ENCODE measurements around the gene TFCP2L1.

The TFCP2L1 gene

GRCh38 chr2:121189661-121190381, 95.2 kb downstream of the TFCP2L1 start:
- H3K9ac ChIP-seq (ENCODE audit: low read depth, low read length), result no peak overlapping the region
- no peaks in the 10 kb centered on the region for H3K36me3 ChIP-seq (ENCODE audit: insufficient read depth, low read length)
- no peaks in the 10 kb centered on the region for H3K4me1 ChIP-seq (ENCODE audit: insufficient read depth, low read length)
- H3K9me3 ChIP-seq (ENCODE audit: control insufficient read depth, insufficient read depth, low read length), result no peaks in the 10 kb centered on the region

DNA sequence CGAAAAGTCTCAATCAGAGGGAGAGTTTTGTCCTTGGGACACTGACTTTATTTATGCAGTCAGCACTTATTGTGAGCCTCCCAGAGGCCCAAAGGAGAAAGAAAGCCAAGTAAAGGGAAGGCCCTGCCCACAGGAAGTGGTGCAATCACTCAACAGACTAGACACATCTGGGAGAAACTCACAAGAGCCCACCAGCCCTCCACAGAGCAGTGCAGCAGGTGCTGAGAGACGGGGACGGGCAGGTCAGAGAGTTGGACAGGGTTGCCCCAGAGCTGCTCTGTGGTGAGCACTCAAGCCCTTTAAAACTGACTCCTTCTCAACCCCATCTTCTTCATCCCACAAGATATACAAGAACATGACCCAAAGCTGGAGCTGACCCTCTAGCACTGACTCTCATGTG, 96.0 kb downstream of the TFCP2L1 start:
- H3K9ac ChIP-seq (ENCODE audit: low read depth, low read length), result no peak overlapping the region
- H3K9me3 ChIP-seq (ENCODE audit: control insufficient read depth, insufficient read depth, low read length), result no peaks in the 10 kb centered on the region
- no peaks in the 10 kb centered on the region for H3K4me1 ChIP-seq (ENCODE audit: insufficient read depth, low read length)
- no peaks in the 10 kb centered on the region for H3K36me3 ChIP-seq (ENCODE audit: insufficient read depth, low read length)

DNA sequence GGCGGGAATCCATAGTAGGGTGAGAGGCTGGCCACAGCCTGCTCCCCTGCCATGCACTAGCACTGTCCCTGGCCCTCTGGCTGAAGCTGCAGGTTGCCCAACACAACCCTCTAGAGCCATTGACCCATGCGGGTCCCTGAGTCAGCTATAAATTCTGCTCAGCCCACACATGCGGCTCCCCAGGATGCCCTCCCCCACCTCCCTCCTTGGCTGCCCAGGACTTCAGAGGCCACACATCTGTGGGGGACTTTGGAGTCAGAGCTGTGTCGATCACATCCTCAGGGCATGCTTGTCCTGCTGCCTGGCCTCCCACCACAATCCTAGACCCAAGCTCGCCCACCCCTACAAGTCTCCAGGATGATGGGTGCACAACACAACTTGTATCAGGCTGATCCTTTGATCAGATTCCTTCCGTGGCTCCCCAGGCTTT, 97.0 kb downstream of the TFCP2L1 start:
- no peak overlapping the region for H3K9ac ChIP-seq (ENCODE audit: low read depth, low read length)
- H3K36me3 ChIP-seq (ENCODE audit: insufficient read depth, low read length), result no peaks in the 10 kb centered on the region
- H3K4me1 ChIP-seq (ENCODE audit: insufficient read depth, low read length), result no peaks in the 10 kb centered on the region
- H3K9me3 ChIP-seq (ENCODE audit: control insufficient read depth, insufficient read depth, low read length), result no peaks in the 10 kb centered on the region

DNA sequence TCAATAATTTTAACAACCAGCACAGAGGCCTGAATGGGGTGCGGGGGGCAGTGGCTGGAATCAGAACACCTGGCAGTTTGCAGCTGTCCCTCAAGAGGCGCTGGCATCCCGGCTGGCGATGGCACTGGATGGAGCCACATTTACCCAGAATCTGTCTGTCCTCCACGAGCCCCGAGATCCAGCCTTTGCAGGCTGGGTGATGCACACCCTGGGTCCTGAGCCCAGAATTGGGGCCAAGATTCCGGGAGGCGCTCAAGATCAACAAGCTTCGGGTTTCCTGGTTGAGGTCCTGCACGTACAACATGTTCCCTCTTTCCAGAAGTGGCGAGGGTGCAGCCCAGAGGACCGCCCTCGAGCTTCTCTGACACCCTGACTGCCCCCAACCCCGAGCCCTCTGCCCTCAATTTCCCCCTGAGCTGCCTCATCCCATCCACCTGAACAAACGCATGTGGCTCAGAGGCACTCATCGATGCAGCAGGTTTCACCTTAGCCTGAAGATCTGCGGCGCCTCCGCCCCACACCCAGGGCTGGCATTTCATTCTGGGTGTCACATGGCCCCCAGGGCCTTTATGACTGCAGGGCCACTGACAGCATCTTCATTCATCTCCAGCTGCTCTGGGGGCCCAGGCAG, 97.5 kb downstream of the TFCP2L1 start:
- no peak overlapping the region for H3K9ac ChIP-seq (ENCODE audit: low read depth, low read length)
- no peaks in the 10 kb centered on the region for H3K4me1 ChIP-seq (ENCODE audit: insufficient read depth, low read length)
- H3K9me3 ChIP-seq (ENCODE audit: control insufficient read depth, insufficient read depth, low read length), result no peaks in the 10 kb centered on the region
- H3K36me3 ChIP-seq (ENCODE audit: insufficient read depth, low read length), result no peaks in the 10 kb centered on the region

- Histone ChIP-seq H3K36me3 (ENCODE audit: insufficient read depth, low read length) (no peaks in the 10 kb centered on the region), H3K4me1 (ENCODE audit: insufficient read depth, low read length) (no peaks in the 10 kb centered on the region), H3K9ac (ENCODE audit: low read depth, low read length) (no peak overlapping the region), H3K9me3 (ENCODE audit: control insufficient read depth, insufficient read depth, low read length) (no peaks in the 10 kb centered on the region)
Measured at GRCh38 chr2:121186261-121186660, 98.7 kb downstream of the TFCP2L1 start.

- Histone ChIP-seq H3K36me3 (ENCODE audit: insufficient read depth, low read length) (no peaks in the 10 kb centered on the region), H3K9me3 (ENCODE audit: control insufficient read depth, insufficient read depth, low read length) (no peaks in the 10 kb centered on the region), H3K4me1 (ENCODE audit: insufficient read depth, low read length) (no peaks in the 10 kb centered on the region), H3K9ac (ENCODE audit: low read depth, low read length) (no peak overlapping the region)
Measured at GRCh38 chr2:121185571-121186074, 99.4 kb downstream of the TFCP2L1 start.

GRCh38 chr2:121185111-121185510, 99.9 kb downstream of the TFCP2L1 start:
- Histone ChIP-seq H3K9ac (ENCODE audit: low read depth, low read length) (no peak overlapping the region), H3K36me3 (ENCODE audit: insufficient read depth, low read length) (no peaks in the 10 kb centered on the region), H3K4me1 (ENCODE audit: insufficient read depth, low read length) (no peaks in the 10 kb centered on the region), H3K9me3 (ENCODE audit: control insufficient read depth, insufficient read depth, low read length) (no peaks in the 10 kb centered on the region)

GRCh38 chr2:121184248-121184862, 100.6 kb downstream of the TFCP2L1 start:
- Histone ChIP-seq H3K36me3 (ENCODE audit: insufficient read depth, low read length) (no peaks in the 10 kb centered on the region), H3K9ac (ENCODE audit: low read depth, low read length) (no peak overlapping the region), H3K4me1 (ENCODE audit: insufficient read depth, low read length) (no peaks in the 10 kb centered on the region), H3K9me3 (ENCODE audit: control insufficient read depth, insufficient read depth, low read length) (no peaks in the 10 kb centered on the region)

DNA sequence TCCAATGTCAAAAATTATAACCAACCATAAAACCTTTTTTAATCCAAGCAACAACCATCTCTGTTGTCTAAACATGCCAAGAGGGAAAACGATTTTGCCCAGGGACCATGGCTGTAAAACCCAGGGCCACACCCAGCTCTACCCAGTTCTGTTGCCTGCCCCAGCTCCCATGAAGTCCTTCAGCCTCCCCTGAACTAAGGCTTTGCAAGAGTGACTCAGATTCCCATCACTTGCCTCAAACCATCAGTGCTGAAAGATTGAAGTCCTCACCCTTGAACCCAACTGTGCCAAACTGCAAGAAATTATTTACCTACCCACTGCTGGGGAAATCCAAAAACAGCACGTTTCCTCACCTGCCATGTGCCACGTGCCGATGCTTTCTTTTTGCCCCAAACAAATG, 102.5 kb downstream of the TFCP2L1 start:
- H3K9me3 ChIP-seq (ENCODE audit: control insufficient read depth, insufficient read depth, low read length), result no peaks in the 10 kb centered on the region
- H3K9ac ChIP-seq (ENCODE audit: low read depth, low read length), result no peak overlapping the region
- H3K4me1 ChIP-seq (ENCODE audit: insufficient read depth, low read length), result no peaks in the 10 kb centered on the region
- H3K36me3 ChIP-seq (ENCODE audit: insufficient read depth, low read length), result no peaks in the 10 kb centered on the region

DNA sequence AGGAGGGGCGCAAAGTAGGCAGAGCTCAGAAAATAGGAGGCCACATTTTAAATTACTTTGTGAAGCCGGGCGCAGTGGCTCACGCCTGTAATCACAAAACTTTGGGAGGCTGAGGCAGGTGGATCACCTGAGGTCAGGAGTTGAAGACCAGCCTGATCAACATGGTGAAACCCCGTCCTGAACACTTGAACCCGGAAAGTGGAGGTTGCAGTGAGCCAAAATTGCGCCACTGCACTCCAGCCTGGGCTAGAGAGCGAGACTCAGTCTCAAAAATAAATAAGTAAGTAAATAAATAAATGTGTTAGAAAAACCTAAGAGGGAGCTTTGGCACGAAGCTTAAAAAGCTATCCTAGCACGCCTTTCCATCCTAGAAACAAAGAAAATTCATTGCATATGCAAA, 105.5 kb downstream of the TFCP2L1 start:
- Histone ChIP-seq H3K9me3 (ENCODE audit: control insufficient read depth, insufficient read depth, low read length) (no peaks in the 10 kb centered on the region), H3K4me1 (ENCODE audit: insufficient read depth, low read length) (no peaks in the 10 kb centered on the region), H3K9ac (ENCODE audit: low read depth, low read length) (no peak overlapping the region), H3K36me3 (ENCODE audit: insufficient read depth, low read length) (no peaks in the 10 kb centered on the region)

GRCh38 chr2:121178730-121179129, 106.3 kb downstream of the TFCP2L1 start:
- Histone ChIP-seq H3K36me3 (ENCODE audit: insufficient read depth, low read length) (no peaks in the 10 kb centered on the region), H3K4me1 (ENCODE audit: insufficient read depth, low read length) (no peaks in the 10 kb centered on the region), H3K9ac (ENCODE audit: low read depth, low read length) (no peak overlapping the region), H3K9me3 (ENCODE audit: control insufficient read depth, insufficient read depth, low read length) (no peaks in the 10 kb centered on the region)

DNA sequence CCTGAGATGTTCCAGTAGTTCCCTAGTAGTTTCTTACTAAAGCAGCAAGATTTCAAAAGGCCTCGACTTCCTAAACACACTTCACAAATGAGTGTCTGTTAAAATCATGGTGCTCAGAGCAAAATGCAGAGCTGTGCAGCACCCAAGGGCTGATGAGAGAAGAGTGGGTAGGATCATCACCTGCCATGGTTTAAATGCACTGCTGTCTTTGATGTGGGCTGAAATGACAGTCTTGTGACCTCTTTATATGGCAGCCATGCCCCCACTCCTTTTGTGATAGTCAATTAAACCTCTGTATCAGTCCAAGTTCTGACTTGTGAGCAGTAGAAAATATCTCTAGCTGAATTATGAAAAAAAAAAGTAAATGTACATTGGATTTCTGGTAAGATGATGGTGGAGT, 107.1 kb downstream of the TFCP2L1 start:
- Histone ChIP-seq H3K4me1 (ENCODE audit: insufficient read depth, low read length) (no peaks in the 10 kb centered on the region), H3K9me3 (ENCODE audit: control insufficient read depth, insufficient read depth, low read length) (no peaks in the 10 kb centered on the region), H3K36me3 (ENCODE audit: insufficient read depth, low read length) (no peaks in the 10 kb centered on the region), H3K9ac (ENCODE audit: low read depth, low read length) (no peak overlapping the region)

- H3K9me3 ChIP-seq (ENCODE audit: control insufficient read depth, insufficient read depth, low read length), result no peaks in the 10 kb centered on the region
- H3K36me3 ChIP-seq (ENCODE audit: insufficient read depth, low read length), result no peaks in the 10 kb centered on the region
- no peak overlapping the region for H3K9ac ChIP-seq (ENCODE audit: low read depth, low read length)
- H3K4me1 ChIP-seq (ENCODE audit: insufficient read depth, low read length), result no peaks in the 10 kb centered on the region
Measured at GRCh38 chr2:121175326-121175725, 109.7 kb downstream of the TFCP2L1 start.

GRCh38 chr2:121173806-121174205, 111.2 kb downstream of the TFCP2L1 start:
- no peaks in the 10 kb centered on the region for H3K4me1 ChIP-seq (ENCODE audit: insufficient read depth, low read length)
- no peak overlapping the region for H3K9ac ChIP-seq (ENCODE audit: low read depth, low read length)
- H3K36me3 ChIP-seq (ENCODE audit: insufficient read depth, low read length), result no peaks in the 10 kb centered on the region
- H3K9me3 ChIP-seq (ENCODE audit: control insufficient read depth, insufficient read depth, low read length), result no peaks in the 10 kb centered on the region

GRCh38 chr2:121173112-121173511, 111.9 kb downstream of the TFCP2L1 start:
- H3K36me3 ChIP-seq (ENCODE audit: insufficient read depth, low read length), result no peaks in the 10 kb centered on the region
- H3K4me1 ChIP-seq (ENCODE audit: insufficient read depth, low read length), result no peaks in the 10 kb centered on the region
- H3K9me3 ChIP-seq (ENCODE audit: control insufficient read depth, insufficient read depth, low read length), result no peaks in the 10 kb centered on the region
- no peak overlapping the region for H3K9ac ChIP-seq (ENCODE audit: low read depth, low read length)

All from ES-I3 (cell line).